Mesendoderm (in vitro differentiated cells): ENCODE results near the gene PHF10.

Source experiments
- DNase-seq: peaks from one replicate; pipeline ENCODE4 v3.0.0; 2013
- H2AK5ac ChIP-seq: 2 replicates; pipeline ENCODE4 v1.6.1; 2013; ENCODE audit warnings: low read length, inconsistent platforms
- H2BK120ac ChIP-seq: 2 replicates; pipeline ENCODE4 v1.6.1; 2013; ENCODE audit warnings: low read depth, mild to moderate bottlenecking, low read length, moderate library complexity, mixed read lengths
- H2BK15ac ChIP-seq: replicated peaks from 2 replicates; pipeline ENCODE4 v1.6.1; 2013; ENCODE audit warnings: low read depth, mild to moderate bottlenecking, moderate library complexity
- H2BK5ac ChIP-seq: 2 replicates; pipeline ENCODE4 v1.6.1; 2013; ENCODE audit warnings: low read length, inconsistent platforms
- H3K18ac ChIP-seq: 2 replicates; pipeline ENCODE4 v1.6.1; 2013; ENCODE audit warnings: mild to moderate bottlenecking, low read length, mixed read lengths
- H3K23ac ChIP-seq: one replicate; pipeline ENCODE4 v1.6.1; 2013; ENCODE audit warnings: low read length
- H3K27ac ChIP-seq: 2 replicates; pipeline ENCODE4 v1.5.1; 2013; ENCODE audit warnings: low read depth, mild to moderate bottlenecking, inconsistent platforms, low read length, moderate library complexity
- H3K27me3 ChIP-seq: 2 replicates; pipeline ENCODE4 v1.6.1; 2013; ENCODE audit warnings: low read length, control low read depth, mild to moderate bottlenecking, inconsistent platforms; ENCODE audit not compliant: insufficient read depth, poor library complexity
- H3K36me3 ChIP-seq: 2 replicates; pipeline ENCODE4 v1.6.1; 2013; ENCODE audit warnings: low read length, inconsistent platforms; ENCODE audit not compliant: control insufficient read depth, insufficient read depth
- H3K4ac ChIP-seq: one replicate; pipeline ENCODE4 v1.6.1; 2013; ENCODE audit warnings: low read depth, mild to moderate bottlenecking, low read length, moderate library complexity
- H3K4me1 ChIP-seq: 2 replicates; pipeline ENCODE4 v1.6.1; 2013; ENCODE audit warnings: low read depth, low read length, inconsistent platforms; ENCODE audit not compliant: control insufficient read depth
- H3K4me2 ChIP-seq: 2 replicates; pipeline ENCODE4 v1.6.1; 2013; ENCODE audit warnings: low read length
- H3K4me3 ChIP-seq: 2 replicates; pipeline ENCODE4 v1.5.1; 2013; ENCODE audit warnings: mild to moderate bottlenecking, low read length
- H3K56ac ChIP-seq: one replicate; pipeline ENCODE4 v1.6.1; 2013; ENCODE audit warnings: low read length
- H3K79me1 ChIP-seq: 2 replicates; pipeline ENCODE4 v1.6.1; 2013; ENCODE audit warnings: low read length, inconsistent platforms
- H3K79me2 ChIP-seq: 2 replicates; pipeline ENCODE4 v1.6.1; 2013; ENCODE audit warnings: mild to moderate bottlenecking, low read length; ENCODE audit not compliant: control insufficient read depth, insufficient read depth
- H3K9ac ChIP-seq: 2 replicates; pipeline ENCODE4 v1.6.1; 2013; ENCODE audit warnings: low read length, inconsistent platforms
- H4K5ac ChIP-seq: one replicate; pipeline ENCODE4 v1.6.1; 2013; ENCODE audit warnings: low read length
- H4K8ac ChIP-seq: one replicate; pipeline ENCODE4 v1.6.1; 2013; ENCODE audit warnings: low read depth, mild to moderate bottlenecking, control low read depth, low read length, moderate library complexity
- WGBS: extraction: QIAGEN DNeasy Blood & Tissue Kit; methylation state at CpG from one replicate; pipeline ENCODE4 v1.1.7; 2013; ENCODE audit warnings: low lambda C conversion rate, missing lambda C conversion rate; ENCODE audit not compliant: insufficient coverage; ENCODE audit errors: extremely low coverage; 5-methylcytosine and 5-hydroxymethylcytosine counted together

The PHF10 gene

DNA sequence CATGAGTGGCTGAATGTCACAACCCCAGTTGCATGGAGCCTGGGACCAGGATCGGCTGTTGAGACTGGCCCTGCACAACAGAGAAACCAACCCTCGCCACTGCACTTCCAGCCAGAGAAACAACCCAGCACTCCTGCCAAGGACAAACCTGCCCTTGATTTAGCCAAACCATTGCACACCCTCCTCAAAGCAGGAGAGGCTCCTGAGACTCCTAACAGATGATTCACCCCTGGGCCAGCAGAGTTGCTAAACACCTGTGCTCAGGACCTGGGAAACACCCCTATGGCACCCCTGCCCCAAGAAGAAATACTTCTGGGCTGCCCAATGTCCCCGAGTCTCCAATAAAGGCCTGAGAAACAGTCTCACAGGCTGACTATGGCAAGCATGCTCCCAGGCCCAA is 40.2 kb downstream of the PHF10 start:
- Histone ChIP-seq H2BK120ac (no peak overlapping the region), H3K4me3 (no peak overlapping the region), H3K27ac (no peak overlapping the region), H3K79me1 (peaks cover 16% of the 10 kb centered on the region), H2BK5ac (no peak overlapping the region), H3K4me1 (no peaks in the 10 kb centered on the region), H4K5ac (no peak overlapping the region), H3K18ac (no peak overlapping the region), H3K36me3 (peaks cover 7% of the 10 kb centered on the region), H3K56ac (no peak overlapping the region), H2BK15ac (no peak overlapping the region), H3K9ac (no peak overlapping the region), H2AK5ac (no peak overlapping the region), H3K23ac (no peak overlapping the region), H3K4ac (no peak overlapping the region), H3K4me2 (no peak overlapping the region), H3K27me3 (no peaks in the 10 kb centered on the region), H3K79me2 (peaks cover 7% of the 10 kb centered on the region), H4K8ac (no peak overlapping the region)
- no CpG with 5 or more reads among the region's 3 CpGs for WGBS
- DNase-seq: no peak

DNA sequence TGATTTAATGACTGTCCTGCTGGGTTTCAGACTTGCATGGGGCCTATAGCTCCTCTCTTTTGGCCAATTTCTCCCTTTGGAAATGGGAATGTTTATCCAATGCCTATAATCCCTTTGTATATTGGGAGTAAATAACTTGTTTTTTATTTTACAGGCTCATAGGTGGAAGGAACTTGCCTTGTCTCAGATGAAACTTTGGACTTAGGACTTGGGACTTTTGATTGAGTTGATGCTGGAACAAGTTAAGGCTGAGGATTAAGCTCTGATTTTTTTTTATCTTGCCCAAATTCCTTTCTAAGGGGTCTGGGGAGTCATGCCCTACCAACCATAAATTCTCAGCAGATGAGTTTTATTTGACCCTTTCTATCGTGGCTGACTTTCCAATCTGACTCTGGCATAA is 46.0 kb downstream of the PHF10 start:
- no peak overlapping the region for H3K9ac ChIP-seq
- H4K5ac ChIP-seq: no peak overlapping the region
- peaks cover 4% of the 10 kb centered on the region for H3K79me1 ChIP-seq
- no peak overlapping the region for H2AK5ac ChIP-seq
- H3K27ac ChIP-seq: no peak overlapping the region
- no peak overlapping the region for H3K23ac ChIP-seq
- H4K8ac ChIP-seq: no peak overlapping the region
- H2BK15ac ChIP-seq: no peak overlapping the region
- no CpG with 5 or more reads among the region's 1 CpG for WGBS
- no peak overlapping the region for H2BK120ac ChIP-seq
- DNase-seq: no peak
- no peak overlapping the region for H3K18ac ChIP-seq
- no peaks in the 10 kb centered on the region for H3K79me2 ChIP-seq
- no peaks in the 10 kb centered on the region for H3K36me3 ChIP-seq
- H3K27me3 ChIP-seq: no peaks in the 10 kb centered on the region
- H3K4me3 ChIP-seq: no peak overlapping the region
- H3K4ac ChIP-seq: no peak overlapping the region
- H3K4me2 ChIP-seq: no peak overlapping the region
- no peak overlapping the region for H2BK5ac ChIP-seq
- H3K56ac ChIP-seq: no peak overlapping the region
- H3K4me1 ChIP-seq: peaks cover 2% of the 10 kb centered on the region

DNA sequence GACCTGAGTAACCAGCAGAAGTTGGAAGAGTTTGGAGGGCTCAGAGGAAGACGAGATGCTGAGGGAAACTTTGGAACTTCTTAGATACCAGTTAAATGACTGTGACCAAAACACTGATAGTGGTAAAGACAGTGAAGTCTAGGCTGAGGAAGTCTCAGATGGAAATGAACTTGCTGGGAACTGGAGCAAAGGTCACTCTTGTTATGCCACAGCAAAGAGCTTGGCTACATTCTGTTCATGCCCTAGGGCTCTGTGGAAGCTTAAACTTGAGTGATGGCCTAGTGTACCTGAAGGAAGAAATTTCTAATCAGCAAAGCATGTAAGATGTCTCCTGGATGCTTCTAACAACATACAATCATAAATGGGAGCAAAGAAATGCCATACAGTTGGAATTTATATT is 47.2 kb downstream of the PHF10 start:
- WGBS: no CpG with 5 or more reads among the region's 1 CpG
- H2BK5ac ChIP-seq: no peak overlapping the region
- no peaks in the 10 kb centered on the region for H3K36me3 ChIP-seq
- H3K27me3 ChIP-seq: no peaks in the 10 kb centered on the region
- H2BK120ac ChIP-seq: no peak overlapping the region
- H4K8ac ChIP-seq: no peak overlapping the region
- H3K79me1 ChIP-seq: peaks cover under 1% of the 10 kb centered on the region
- H3K23ac ChIP-seq: no peak overlapping the region
- H2AK5ac ChIP-seq: no peak overlapping the region
- no peak overlapping the region for H3K18ac ChIP-seq
- no peak overlapping the region for H4K5ac ChIP-seq
- H3K9ac ChIP-seq: no peak overlapping the region
- H3K27ac ChIP-seq: no peak overlapping the region
- H2BK15ac ChIP-seq: no peak overlapping the region
- no peak overlapping the region for H3K56ac ChIP-seq
- H3K4ac ChIP-seq: no peak overlapping the region
- H3K4me3 ChIP-seq: no peak overlapping the region
- peaks cover 2% of the 10 kb centered on the region for H3K4me1 ChIP-seq
- H3K79me2 ChIP-seq: no peaks in the 10 kb centered on the region
- no peak overlapping the region for H3K4me2 ChIP-seq
- DNase-seq: no peak

DNA sequence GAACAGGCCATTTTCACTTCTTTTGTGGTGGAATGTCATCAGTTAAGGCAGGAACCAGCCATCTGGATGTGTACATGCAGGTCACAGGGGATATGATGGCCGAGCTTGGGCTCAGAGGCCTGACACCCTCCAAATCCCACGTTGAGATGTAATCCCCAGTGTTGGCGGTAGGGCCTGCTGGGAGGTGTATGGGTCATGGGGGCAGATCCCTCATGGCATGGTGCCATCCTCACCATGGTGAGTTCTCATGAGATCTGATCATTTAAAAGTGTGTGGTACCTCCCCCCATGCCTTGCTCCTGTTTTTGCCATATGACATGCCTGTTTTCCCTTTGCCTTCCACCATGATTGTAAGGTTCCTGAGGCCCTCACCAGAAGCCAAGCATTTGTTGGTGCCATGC is 49.3 kb downstream of the PHF10 start:
- Histone ChIP-seq H3K4me3 (no peak overlapping the region), H3K4ac (no peak overlapping the region), H3K79me2 (no peaks in the 10 kb centered on the region), H2AK5ac (no peak overlapping the region), H3K4me2 (no peak overlapping the region), H2BK5ac (no peak overlapping the region), H3K79me1 (no peaks in the 10 kb centered on the region), H4K5ac (no peak overlapping the region), H4K8ac (no peak overlapping the region), H3K9ac (no peak overlapping the region), H3K27me3 (no peaks in the 10 kb centered on the region), H2BK120ac (no peak overlapping the region), H3K36me3 (no peaks in the 10 kb centered on the region), H3K56ac (peak overlapping the region; percentile 46), H3K23ac (no peak overlapping the region), H2BK15ac (no peak overlapping the region), H3K4me1 (peaks cover 2% of the 10 kb centered on the region), H3K18ac (no peak overlapping the region), H3K27ac (no peak overlapping the region)
- no peak for DNase-seq
- WGBS: no CpG with 5 or more reads among the region's 3 CpGs

DNA sequence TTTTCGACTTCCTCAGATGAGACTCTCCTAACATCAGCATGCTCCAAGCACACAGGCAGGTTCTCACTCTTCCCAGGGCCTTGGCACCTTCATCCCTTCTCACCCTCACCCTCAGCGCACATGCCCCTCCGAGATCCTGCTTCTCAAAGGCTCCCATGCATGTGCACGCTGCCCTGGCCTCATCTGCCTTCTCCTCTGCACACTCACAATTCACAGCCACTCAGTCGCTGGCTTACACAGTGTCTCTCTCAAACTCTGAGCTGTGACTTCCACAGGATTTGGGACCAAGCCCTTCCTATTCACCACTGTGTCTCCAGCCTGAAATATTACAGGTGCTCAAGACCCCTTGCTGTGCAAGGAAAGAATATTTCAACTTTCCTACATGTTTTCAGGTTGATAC is 52.7 kb downstream of the PHF10 start:
- Histone ChIP-seq H3K9ac (no peak overlapping the region), H3K27ac (no peak overlapping the region), H2BK5ac (no peak overlapping the region), H3K4ac (no peak overlapping the region), H3K79me2 (no peaks in the 10 kb centered on the region), H3K23ac (no peak overlapping the region), H3K4me3 (no peak overlapping the region), H3K79me1 (peaks cover 3% of the 10 kb centered on the region), H2BK120ac (no peak overlapping the region), H3K4me1 (peaks cover 4% of the 10 kb centered on the region), H3K4me2 (no peak overlapping the region), H2AK5ac (no peak overlapping the region), H4K5ac (no peak overlapping the region), H3K36me3 (peaks cover 3% of the 10 kb centered on the region), H4K8ac (no peak overlapping the region), H2BK15ac (no peak overlapping the region), H3K18ac (no peak overlapping the region), H3K56ac (no peak overlapping the region), H3K27me3 (no peaks in the 10 kb centered on the region)
- WGBS: no CpG with 5 or more reads among the region's 5 CpGs
- no peak for DNase-seq

DNA sequence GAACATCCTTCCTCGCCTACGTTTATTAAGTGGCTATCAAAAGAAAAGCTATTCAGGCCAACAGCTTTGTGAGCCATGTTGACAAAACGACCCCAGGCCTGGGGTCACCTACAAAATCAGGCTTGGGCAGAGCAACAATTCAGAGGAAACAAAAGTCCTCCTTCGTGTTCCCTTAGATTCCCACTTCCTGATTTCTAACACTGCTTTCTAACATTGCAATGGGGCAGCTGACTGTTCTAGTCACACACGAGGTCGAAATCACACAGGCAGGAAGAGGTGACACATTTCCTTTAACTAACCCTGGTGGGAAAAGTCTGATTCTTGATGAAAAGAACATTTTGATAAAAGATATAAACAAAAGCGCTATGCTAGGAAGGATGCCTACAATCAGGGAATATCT is 54.4 kb downstream of the PHF10 start:
- Histone ChIP-seq H3K36me3 (peaks cover 3% of the 10 kb centered on the region), H4K8ac (no peak overlapping the region)

More for the DNA sequence above, 54.4 kb downstream of the PHF10 start:
- H4K5ac ChIP-seq: no peak overlapping the region
- no peak for DNase-seq
- H2BK5ac ChIP-seq: no peak overlapping the region
- H3K18ac ChIP-seq: no peak overlapping the region
- H3K27ac ChIP-seq: no peak overlapping the region
- no peak overlapping the region for H2AK5ac ChIP-seq
- H3K79me1 ChIP-seq: peaks cover 3% of the 10 kb centered on the region
- no peak overlapping the region for H2BK120ac ChIP-seq
- no peak overlapping the region for H3K9ac ChIP-seq
- no peak overlapping the region for H3K56ac ChIP-seq
- no peak overlapping the region for H3K4me2 ChIP-seq
- no peak overlapping the region for H3K23ac ChIP-seq
- H3K79me2 ChIP-seq: no peaks in the 10 kb centered on the region
- H3K4ac ChIP-seq: no peak overlapping the region
- no peaks in the 10 kb centered on the region for H3K27me3 ChIP-seq
- H3K4me3 ChIP-seq: no peak overlapping the region
- peaks cover 2% of the 10 kb centered on the region for H3K4me1 ChIP-seq
- H2BK15ac ChIP-seq: no peak overlapping the region
- no CpG with 5 or more reads among the region's 7 CpGs for WGBS
